HuH-7 (cell line): ENCODE measurements around the gene TBC1D2B.

Experiments
- DNase-seq: peaks from one replicate; pipeline ENCODE4 v3.0.0; 2011; ENCODE audit warnings: low spot score

The TBC1D2B gene

GRCh38 chr15:78077053-78077870 lies at the start of gene TBC1D2B:
Gene TBC1D2B (minus strand): TSS chr15:78077711. CDS start chr15:78077652, 59 bp downstream.
- DNase-seq = peak; percentile 73

- DNase-seq = no peak
Measured at GRCh38 chr15:78125267-78125666, 47.8 kb upstream of the TBC1D2B start.

DNA sequence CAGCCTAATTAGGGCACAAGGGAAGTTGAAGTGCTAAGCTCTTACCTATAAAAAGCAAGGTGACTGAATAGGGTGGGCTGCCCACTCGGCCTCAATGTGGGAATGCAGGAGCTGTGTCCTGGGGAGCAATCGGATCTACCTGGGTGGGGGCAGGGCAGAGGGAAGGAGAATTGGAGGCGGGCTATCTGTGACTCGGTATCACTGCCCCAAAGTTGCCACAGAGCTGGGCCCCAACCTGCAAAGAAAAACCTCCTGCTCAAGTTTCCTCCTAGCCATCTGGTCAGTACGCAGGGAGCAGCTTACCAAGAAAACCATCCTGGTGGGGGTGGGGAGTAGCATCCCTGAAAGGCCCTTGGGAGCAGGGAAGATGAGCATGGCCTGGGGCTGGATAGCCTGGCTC lies 43.0 kb upstream of the TBC1D2B start:
- DNase-seq = no peak

DNA sequence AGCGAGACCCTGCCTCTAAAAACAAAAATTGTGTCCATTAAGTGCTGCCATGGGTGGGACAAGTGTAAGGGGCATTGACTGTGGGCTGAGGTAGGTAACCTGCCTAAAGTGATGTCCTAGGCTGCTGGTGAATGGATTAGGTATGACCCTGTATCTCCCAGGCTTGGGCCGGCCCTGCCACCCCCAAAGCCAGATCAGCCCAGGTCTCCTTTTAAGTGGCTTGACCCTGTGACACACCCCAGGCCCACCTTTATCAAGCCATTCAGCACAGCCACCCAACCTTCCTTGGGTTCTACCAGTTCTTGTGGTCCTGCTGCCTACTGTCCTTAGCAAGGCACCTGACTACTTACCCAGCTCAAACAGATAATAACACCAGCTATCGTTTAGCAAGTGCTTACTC lies 35.0 kb upstream of the TBC1D2B start:
- no peak for DNase-seq

DNA sequence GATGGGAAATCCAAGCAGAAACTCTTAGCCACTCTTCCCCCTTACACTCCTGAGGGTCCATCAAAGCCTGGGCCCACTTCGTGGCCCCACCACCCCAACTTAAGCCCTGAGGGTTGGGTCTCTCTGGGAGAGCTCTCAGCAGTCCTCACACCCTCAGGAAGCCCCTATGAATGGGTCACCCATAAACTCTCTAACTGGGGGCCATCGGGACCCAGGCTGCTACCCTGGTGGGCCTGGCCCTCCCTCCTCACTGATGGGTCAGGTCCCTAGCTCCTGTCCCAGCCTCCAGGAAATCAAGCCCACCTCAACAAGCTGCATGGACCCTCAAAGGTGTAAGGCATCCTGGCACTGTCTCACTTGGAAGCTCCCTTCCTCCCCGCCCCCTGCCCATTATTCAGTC lies 34.3 kb upstream of the TBC1D2B start:
- DNase-seq = no peak

DNA sequence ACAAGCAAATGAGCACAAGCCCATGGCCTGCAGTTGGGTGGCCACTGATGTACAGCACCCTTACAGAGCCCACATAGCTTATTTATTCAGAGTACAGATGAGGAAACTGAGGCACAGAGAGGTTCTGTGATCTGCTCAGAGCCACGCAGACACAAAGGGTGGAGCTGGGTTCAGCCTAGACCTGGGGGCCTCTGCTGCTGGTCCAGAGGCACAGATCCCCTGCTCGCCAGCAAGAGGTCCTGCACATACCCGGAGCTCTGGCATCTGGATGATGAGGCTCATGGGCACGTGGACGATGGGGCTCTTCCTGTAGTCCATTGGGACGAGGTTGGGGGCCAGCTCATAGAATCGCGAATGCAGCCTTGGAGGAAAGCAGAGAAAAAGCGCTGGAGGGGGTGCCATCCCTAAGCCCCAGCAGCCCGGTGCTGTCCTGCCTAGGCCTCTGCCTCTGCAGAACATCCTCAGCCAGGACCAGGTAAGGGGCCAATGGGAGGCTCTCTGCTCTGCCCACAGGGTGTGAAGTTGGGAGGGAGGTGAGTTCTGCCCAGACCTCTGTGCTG lies 33.5 kb upstream of the TBC1D2B start:
- DNase-seq = no peak

- DNase-seq = no peak
Measured at GRCh38 chr15:78110096-78110495, 32.6 kb upstream of the TBC1D2B start.

- DNase-seq = no peak
Measured at GRCh38 chr15:78109156-78109555, 31.6 kb upstream of the TBC1D2B start.

- peak; percentile 93 for DNase-seq
Measured at GRCh38 chr15:78108300-78109084, 31.0 kb upstream of the TBC1D2B start.

DNA sequence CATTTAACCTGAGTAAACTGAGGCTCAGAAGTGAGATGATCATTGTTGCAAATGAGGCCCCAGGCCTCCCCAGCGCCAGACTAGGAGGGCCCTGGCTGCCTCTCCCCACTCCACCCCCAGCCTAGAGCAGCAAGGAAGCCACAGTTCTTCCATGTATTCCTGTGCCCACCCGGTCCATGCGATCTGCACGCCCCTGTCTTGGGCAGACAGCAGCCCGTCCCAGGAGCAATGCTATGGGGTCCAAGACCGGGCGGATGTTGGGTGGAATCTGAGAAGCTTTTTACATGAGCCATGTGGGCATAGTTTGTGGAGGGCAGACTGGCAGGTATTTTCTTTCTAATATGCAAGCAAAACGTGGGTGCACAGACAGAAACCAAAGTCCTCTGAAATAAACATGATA lies 30.0 kb upstream of the TBC1D2B start:
- no peak for DNase-seq

GRCh38 chr15:78105476-78106241 lies 28.1 kb upstream of the TBC1D2B start:
- no peak for DNase-seq

DNA sequence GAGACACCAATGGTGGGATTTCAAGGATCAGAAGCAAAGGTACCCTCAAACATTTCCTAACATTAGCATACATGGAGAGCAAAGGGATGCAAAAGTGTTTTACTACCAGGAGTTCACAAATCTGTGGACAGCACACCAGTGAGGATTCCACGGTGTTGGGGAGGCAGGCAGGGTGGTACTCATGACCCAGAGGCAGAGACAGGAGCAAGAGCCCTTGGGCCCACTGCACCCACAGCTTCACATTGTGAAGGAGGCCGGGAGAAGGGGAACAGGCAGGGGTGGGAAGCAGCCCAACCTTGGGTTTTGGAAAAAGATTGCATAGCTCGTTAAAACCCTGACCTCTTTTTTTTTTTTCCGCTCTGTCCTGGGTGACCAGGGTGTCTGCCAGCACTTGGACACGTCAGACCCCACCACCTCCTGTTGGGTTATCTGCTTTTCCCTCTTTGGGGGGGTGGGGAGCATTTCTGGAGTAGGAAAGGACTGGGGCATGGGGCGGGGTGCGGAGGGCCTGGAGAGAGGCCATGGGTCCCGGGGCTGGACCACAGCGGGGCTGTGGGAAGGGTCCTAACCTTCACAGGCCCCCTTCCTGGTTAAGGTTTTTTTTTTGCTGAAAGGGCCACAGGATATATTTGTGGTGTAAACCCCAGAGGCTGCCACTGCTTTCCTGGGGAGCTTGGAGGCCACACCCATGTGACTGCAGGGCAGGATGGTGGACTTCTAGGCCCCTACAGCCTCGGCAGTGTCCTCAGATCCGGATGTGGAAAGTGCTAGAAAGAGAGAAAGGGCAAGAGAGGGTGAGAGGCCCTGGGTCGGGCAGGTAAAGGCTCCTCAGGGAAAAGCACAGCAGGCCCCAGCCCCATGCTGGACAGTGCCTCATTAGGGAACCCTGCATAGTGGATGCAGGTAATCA lies 27.3 kb upstream of the TBC1D2B start:
- no peak for DNase-seq

DNA sequence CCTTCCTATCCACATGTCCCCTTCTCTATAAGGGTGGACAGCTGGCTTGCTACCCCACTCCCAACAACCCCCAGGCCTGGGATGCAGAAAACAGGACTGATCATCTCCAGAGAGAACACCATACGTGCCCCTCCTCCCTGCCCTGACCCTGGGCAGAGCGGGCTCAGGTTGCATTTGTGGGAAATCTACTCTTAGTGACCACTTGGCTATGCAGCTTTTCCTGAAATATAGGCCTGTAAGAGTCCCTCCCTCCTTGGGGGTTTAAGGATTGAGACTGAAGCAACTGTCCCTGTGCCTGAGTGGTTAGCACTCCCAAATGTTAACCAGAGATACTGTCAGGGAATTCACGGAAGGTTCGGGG lies 26.6 kb upstream of the TBC1D2B start:
- DNase-seq = no peak

DNA sequence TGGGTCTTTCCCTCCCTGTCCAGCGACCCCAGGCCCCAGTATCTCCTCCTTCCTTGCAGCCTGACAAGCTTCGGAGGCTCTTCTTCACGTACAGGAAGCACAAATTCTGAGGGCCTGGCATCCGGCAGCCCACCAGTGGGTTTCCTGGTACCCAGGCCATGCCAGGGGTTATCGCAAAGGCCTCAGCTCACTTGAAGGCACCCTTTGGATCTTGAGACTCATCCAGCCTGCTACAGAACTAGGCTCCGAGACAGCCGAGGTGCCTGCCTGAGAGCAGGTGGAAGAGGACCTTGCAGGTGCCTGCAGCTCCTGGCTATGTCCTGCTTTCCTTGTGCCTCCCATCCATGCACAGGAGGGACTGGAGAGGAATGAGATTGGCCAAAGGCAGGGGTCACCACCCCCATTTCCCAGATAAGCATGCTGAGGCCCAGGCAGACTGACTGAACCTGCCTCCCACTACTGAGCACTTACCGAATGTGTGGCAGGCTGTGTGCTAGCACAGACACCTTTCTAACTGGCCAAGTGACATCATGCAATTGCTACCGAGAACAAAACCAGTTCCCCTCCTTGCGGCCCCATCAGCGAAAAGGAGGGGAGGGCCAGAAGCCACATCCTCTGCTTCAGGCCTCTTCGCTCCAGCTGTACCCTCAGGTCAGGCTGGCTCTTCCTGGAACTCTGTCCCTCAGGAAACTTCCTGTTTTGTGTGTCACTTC lies 26.1 kb upstream of the TBC1D2B start:
- DNase-seq = no peak

GRCh38 chr15:78102741-78103140 lies 25.2 kb upstream of the TBC1D2B start:
- DNase-seq = no peak

GRCh38 chr15:78102211-78102610 lies 24.7 kb upstream of the TBC1D2B start:
- DNase-seq = no peak

- no peak for DNase-seq
Measured at GRCh38 chr15:78101423-78102105, 24.1 kb upstream of the TBC1D2B start.

DNA sequence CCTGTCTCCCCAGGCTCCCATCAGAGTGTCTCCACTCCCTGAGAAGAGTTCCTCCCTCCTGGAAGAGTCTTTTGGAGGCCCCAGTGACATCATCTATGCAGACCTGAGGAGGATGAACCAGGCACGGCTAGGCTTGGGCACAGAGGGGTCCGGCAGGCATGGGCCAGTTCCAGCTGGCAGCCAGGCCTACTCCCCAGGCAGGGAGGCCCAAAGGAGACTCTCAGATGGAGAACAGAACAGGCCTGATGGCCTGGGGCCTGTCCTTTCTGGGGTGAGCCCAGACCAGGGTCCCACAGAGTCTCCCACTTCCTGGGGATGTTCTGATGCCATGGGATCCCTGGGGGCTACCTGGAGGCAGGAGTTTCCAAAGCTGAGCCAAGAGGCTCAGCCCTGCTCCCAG lies 23.4 kb upstream of the TBC1D2B start:
- DNase-seq = no peak

DNA sequence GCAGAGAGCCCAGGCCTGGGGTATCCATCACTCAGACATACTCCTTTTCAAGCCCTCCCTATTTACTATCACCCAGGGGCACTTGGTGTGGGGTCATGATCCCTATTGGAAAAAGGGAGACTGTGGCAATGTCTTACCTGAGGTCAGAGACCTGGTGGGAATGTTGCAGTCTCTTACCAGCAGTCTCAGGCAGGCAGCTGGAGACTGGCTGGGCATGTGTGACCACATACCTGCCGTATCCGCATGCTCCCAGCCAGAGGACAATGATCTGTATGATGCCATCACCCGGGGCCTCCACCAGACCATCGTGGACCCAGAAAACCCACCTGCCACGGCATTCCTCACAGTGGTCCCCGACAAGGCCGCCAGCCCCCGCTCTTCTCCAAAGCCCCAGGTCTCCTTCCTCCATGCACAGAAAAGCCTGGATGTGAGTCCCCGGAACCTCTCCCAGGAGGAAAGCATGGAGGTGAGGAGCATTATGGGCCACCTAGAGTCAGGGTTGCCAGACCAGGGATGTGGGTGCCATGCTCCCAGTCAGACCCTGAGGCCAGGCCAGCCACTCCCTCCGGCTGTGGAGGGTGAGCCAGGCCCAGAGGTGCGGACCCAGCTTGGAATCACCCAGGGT lies 20.7 kb upstream of the TBC1D2B start:
- no peak for DNase-seq

- DNase-seq = no peak
Measured at GRCh38 chr15:78097667-78098066, 20.2 kb upstream of the TBC1D2B start.
